Erythroblast (primary cell): ENCODE data around the gene NADSYN1.

Experiments used
- GATA1 ChIP-seq: IDR thresholded peaks from 2 replicates; pipeline ENCODE4 v1.6.1; 2011; ENCODE audit warnings: low read depth, mild to moderate bottlenecking, control low read depth, low read length, moderate library complexity
- POLR2A ChIP-seq: IDR thresholded peaks from 2 replicates; pipeline ENCODE4 v1.6.1; 2011; ENCODE audit warnings: mild to moderate bottlenecking, low read length

- TF ChIP-seq POLR2A (no peak), GATA1 (no peak)
Observed at GRCh38 chr11:71432761-71433647, 20.0 kb upstream of the NADSYN1 start.
